Heart right ventricle (tissue), 16 donors: ENCODE results near the gene NUP160. TPM values are rescaled to one million over a fixed set of nuclear protein-coding genes. Genes with fewer than 3 reads are reported as not detected.
"Not testable (repeated sequence)": the region's sequence is repeated elsewhere in the genome, so short reads cannot be mapped to it uniquely, and the experiment has no call there.

Experiments used
- ATAC-seq, 8 donors: fragments of 200-7000 bp; cut with Tn5 transposase; one replicate each; pipeline ENCODE4 v1.9.1; 2020; ENCODE audit warnings: mild to moderate bottlenecking in 8 of 8, moderate library complexity in 8 of 8, moderate number of reproducible peaks in 1 of 8
- DNase-seq, 2 donors: peaks; one replicate each; pipeline ENCODE4 v3.0.0-alpha.2; 2020
- H3K27ac ChIP-seq, 10 donors: fragments of 200-600 bp; sonication (generic) in 2 of 10; one replicate each; pipeline versions ENCODE4 v1.5.0 to v1.8.0; 2020 to 2022; ENCODE audit warnings: mild to moderate bottlenecking in 3 of 10
- H3K27me3 ChIP-seq, 7 donors: fragments of 200-600 bp; one replicate each; pipeline ENCODE4 v1.8.0; 2021 to 2022; ENCODE audit warnings: mild to moderate bottlenecking in 2 of 7
- H3K36me3 ChIP-seq, 9 donors: fragments of 200-600 bp; sonication (generic) in 1 of 9; one replicate each; pipeline versions ENCODE4 v1.5.0 to v1.8.0; 2020 to 2022; ENCODE audit warnings: mild to moderate bottlenecking in 2 of 9
- H3K4me1 ChIP-seq, 9 donors: fragments of 200-600 bp; sonication (generic) in 1 of 9; one replicate each; pipeline versions ENCODE4 v1.5.0 to v1.8.0; 2020 to 2022; ENCODE audit warnings: mild to moderate bottlenecking in 4 of 9
- H3K4me3 ChIP-seq, 10 donors: fragments of 200-600 bp; sonication (generic) in 2 of 10; one replicate each; pipeline versions ENCODE4 v1.5.0 to v1.8.0; 2020 to 2022; ENCODE audit warnings: mild to moderate bottlenecking in 7 of 10, moderate library complexity in 2 of 10
- H3K9me3 ChIP-seq, 11 donors: fragments of 200-600 bp in 10 of 11; sonication (generic) in 2 of 11; one replicate each; pipeline versions ENCODE4 v1.5.0 to v1.8.0; 2013 to 2022; ENCODE audit warnings: mild to moderate bottlenecking in 2 of 11, control low read depth in 1 of 11, moderate library complexity in 1 of 11
- CTCF ChIP-seq, 9 donors: fragments of 200-600 bp; sonication (generic) in 2 of 9; IDR thresholded peaks; one replicate each; pipeline versions ENCODE4 v1.5.0 to v1.8.0; 2021 to 2022; ENCODE audit warnings: antibody characterized with exemption in 9 of 9, mild to moderate bottlenecking in 5 of 9, moderate library complexity in 1 of 9
- WGBS, 2 donors: extraction: QIAGEN DNeasy Blood & Tissue Kit; methylation state at CpG; one replicate each; pipeline ENCODE4 v1.1.7; 2013; ENCODE audit warnings: inconsistent platforms in 1 of 2; 5-methylcytosine and 5-hydroxymethylcytosine counted together
- intact Hi-C, 10 donors: fragments of 100-400 bp; cut with DNase I; formaldehyde crosslinking; loops; one replicate each; pipeline versions ENCODE4 v1.11.1 to v1.14.2; 2022
- polyA plus RNA-seq, 2 donors: library from polyadenylated mRNA; stranded (reverse); fragments of 200-250 nt; gene quantifications; one replicate each; pipeline ENCODE4 v1.2.3, GENCODE V29; 2013
- total RNA-seq, 10 donors: library from RNA; stranded (reverse); fragmentation: NEBNext Ultra II Directional in 3 of 10; extraction: Animal tissue kit (Norgen Biotek cat#: 25700) in 3 of 10; gene quantifications; one replicate each; pipeline versions ENCODE4 v1.2.1 to v1.2.4, GENCODE V29; 2021 to 2023
- donor health status: Arrhythmogenic right ventricular cardiomyopathy.
- donor health status: ischemic (EF 13 %, LVEDD 7.1; RV severe dilation, severe dysfunction).
- donor health status: healthy with polysubstance abuse.
- donor health status: DM: no; HTN: yes; CAD: no.
- donor health status: DM: no; HTN: no; CAD: no.
- donor health status: ischemic (EF 25% LVEDD 6.9; RV normal size, moderate dysfunction).
- donor health status: ischemic (EF 25% LVEDD 5.7; RV mildly dilated, moderate dysfunction).
- donor health status: healthy.
- donor health status: DM: yes; HTN: yes; CAD: no.
- donor health status: Ischemic cardiomyopathy.
- donor health status: ischemic (EF 35%, LVEDD 5.7; RV mildly dilated, moderate dysfunction).
- donor health status: nonischemic (EF 11% LVEDD 7.7; RV severe dilation, severe dysfunction).
- donor health status: DM: yes; HTN: yes; CAD: no.
- donor health status: PGD.
- donor health status: ischemic (EF 29% LVEDD 5.4; RV normal size, mild dysfunction).
- donor health status: nonischemic (EF 23%, LVEDD 6.1; RV moderate dilation, normal function).

NUP160 gene
- total and polyA plus RNA-seq, 12 donors: 8.0 to 17.7 (median 14.7) TPM

- intact Hi-C loops: no loop called here
- 68 to 75% methylated on average over 2 of the region's 2 CpGs for WGBS, 2 donors
- peak in 7 of 8 donors; percentile 4 to 64 (median 42) for ATAC-seq
- Histone ChIP-seq H3K9me3 (peaks cover 0 to 4% (median 0%) of the 10 kb centered on the region in 11 donors), H3K36me3 (no peaks in the 10 kb centered on the region), H3K27me3 (no peaks in the 10 kb centered on the region), H3K27ac (peak overlapping the region in 4 of 10 donors; percentile 0 to 26 (median 18)), H3K4me1 (peaks cover 0 to 33% (median 3%) of the 10 kb centered on the region in 9 donors), H3K4me3 (no peak overlapping the region)
- no peak for DNase-seq
- TF ChIP-seq CTCF (IDR thresholded peaks at IDR 0.05): no peak
Measured at GRCh38 chr11:47869544-47870393, 21.6 kb upstream of the NUP160 start.

- DNase-seq: no peak
- Histone ChIP-seq H3K27me3 (no peaks in the 10 kb centered on the region), H3K4me1 (peaks cover 0 to 53% (median 8%) of the 10 kb centered on the region in 9 donors), H3K36me3 (no peaks in the 10 kb centered on the region), H3K9me3 (no peaks in the 10 kb centered on the region), H3K27ac (no peak overlapping the region), H3K4me3 (no peak overlapping the region)
- no peak for ATAC-seq
- intact Hi-C loops: no loop called here
- 95 to 98% methylated on average over 3 of the region's 3 CpGs for WGBS, 2 donors
- TF ChIP-seq CTCF (IDR thresholded peaks at IDR 0.05): no peak
Measured at GRCh38 chr11:47867823-47868222, 19.7 kb upstream of the NUP160 start.

- H3K9me3 ChIP-seq, H3K4me3 ChIP-seq, DNase-seq, intact Hi-C loops, H3K36me3 ChIP-seq, H3K27me3 ChIP-seq: not testable (repeated sequence)
- Histone ChIP-seq H3K27ac (peak overlapping the region in 2 of 10 donors; percentile 10 to 34), H3K4me1 (peaks cover 0 to 62% (median 8%) of the 10 kb centered on the region in 9 donors)
- WGBS, 2 donors: 68 to 86% methylated on average over 6 of the region's 6 CpGs
- ATAC-seq: peak in 1 of 8 donors; percentile 43
Measured at GRCh38 chr11:47866892-47867291, 18.7 kb upstream of the NUP160 start.

GRCh38 chr11:47864901-47865300, 16.8 kb upstream of the NUP160 start:
- Histone ChIP-seq H3K27ac (peak overlapping the region in 7 of 10 donors; percentile 11 to 69 (median 27)), H3K36me3 (no peaks in the 10 kb centered on the region), H3K9me3 (no peaks in the 10 kb centered on the region), H3K4me3 (peak overlapping the region in 2 of 10 donors; percentile 1 to 26), H3K27me3 (no peaks in the 10 kb centered on the region), H3K4me1 (peaks cover 0 to 62% (median 8%) of the 10 kb centered on the region in 9 donors)
- DNase-seq: no peak
- TF ChIP-seq CTCF (IDR thresholded peaks at IDR 0.05): no peak
- WGBS, 2 donors: 41 to 46% methylated on average over 5 of the region's 5 CpGs
- intact Hi-C loops: no loop called here
- ATAC-seq: peak in 1 of 8 donors; percentile 30
